HCT116 (cell line): ENCODE results near the gene IQGAP2. TPM values are rescaled to one million over a fixed set of nuclear protein-coding genes. Genes with fewer than 3 reads are reported as not detected.

Experiments used
- ATAC-seq: fragments of 200-7000 bp; cut with Tn5 transposase; 2 replicates; pipeline ENCODE4 v1.9.1; 2020; ENCODE audit warnings: mild to moderate bottlenecking, moderate library complexity
- BruUV-seq: library from RNA; stranded (reverse); fragments of 400-500 nt; replicated peaks from 2 replicates; lab custom pipeline; 2021; lab: Mats Ljungman, UMichigan
- CTCF ChIA-PET: fragments of 300-600 bp; sonication (Branson Sonifier 250); formaldehyde crosslinking; loops from one replicate; lab custom pipeline; 2021; ENCODE audit warnings: antibody characterized with exemption; lab: Charles Lee
- POLR2A ChIA-PET: fragments of 300-600, 350-600 bp; sonication (Branson Sonifier 250); formaldehyde crosslinking; loops from one replicate; lab custom pipeline; 2021; ENCODE audit warnings: antibody characterized with exemption; lab: Charles Lee
- RAD21 ChIA-PET, 2 experiments: fragments of 300-600 bp; sonication (Branson Sonifier 250); formaldehyde crosslinking; loops; one replicate each; lab custom pipeline; 2023; ENCODE audit warnings: low total read pairs in 2 of 2; ENCODE audit not compliant: uncharacterized antibody in 2 of 2, unreplicated experiment in 2 of 2, low non-redundant PET in 1 of 2; lab: Charles Lee
- DNase-seq: peaks from one replicate; pipeline ENCODE4 v3.0.0-alpha.2; 2010; ENCODE audit warnings: low read depth, low spot score
- H2AFZ ChIP-seq: fragments of 200-600 bp; shearing (Covaris generic), sonication (generic); 2 replicates; pipeline ENCODE4 v1.6.1; 2017; ENCODE audit warnings: low read depth, mixed run types, mixed read lengths, antibody characterized with exemption, low read length; ENCODE audit not compliant: poor library complexity, severe bottlenecking
- H3K27ac ChIP-seq: 2 replicates; pipeline ENCODE4 v1.5.1; 2012; ENCODE audit warnings: low read depth, low read length
- H3K27me3 ChIP-seq: fragments of 200-600 bp; sonication (generic); 2 replicates; pipeline ENCODE4 v1.6.1; 2016; ENCODE audit warnings: mixed run types, low read length, mixed read lengths; ENCODE audit not compliant: insufficient read depth
- H3K36me3 ChIP-seq, 2 experiments: fragments of 200-500 bp in 1 of 2; fragments of 200-600 bp in 1 of 2; sonication (Bioruptor generic) in 1 of 2; sonication (generic) in 1 of 2; 2 replicates each; pipeline versions ENCODE4 v1.5.1 to v1.6.1; 2014 to 2016; ENCODE audit warnings: low read length in 2 of 2, inconsistent platforms in 1 of 2, mixed read lengths in 1 of 2, mixed run types in 1 of 2; ENCODE audit not compliant: insufficient read depth in 2 of 2, control insufficient read depth in 1 of 2
- H3K4me1 ChIP-seq, 2 experiments: fragments of 200-600 bp in 1 of 2; sonication (generic) in 1 of 2; 2 replicates each; pipeline versions ENCODE4 v1.5.1 to v1.6.1; 2012 to 2017; ENCODE audit warnings: low read length in 2 of 2, inconsistent platforms in 1 of 2, mild to moderate bottlenecking in 1 of 2, mixed read lengths in 1 of 2, mixed run types in 1 of 2, moderate library complexity in 1 of 2; ENCODE audit not compliant: insufficient read depth in 2 of 2, control insufficient read depth in 1 of 2
- H3K4me2 ChIP-seq: fragments of 200-600 bp; sonication (generic); 2 replicates; pipeline ENCODE4 v1.6.1; 2017; ENCODE audit warnings: mixed run types, low read length, mixed read lengths
- H3K4me3 ChIP-seq, 2 experiments: fragments of 200-600 bp in 1 of 2; sonication (generic) in 1 of 2; replicated peaks in 1 of 2; 2 replicates each; pipeline ENCODE4 v1.5.1; 2011 to 2016; ENCODE audit warnings: low read length in 2 of 2, control low read depth in 1 of 2, low read depth in 1 of 2, mild to moderate bottlenecking in 1 of 2, mixed read lengths in 1 of 2, mixed run types in 1 of 2
- H3K79me2 ChIP-seq: fragments of 200-600 bp; sonication (generic); 2 replicates; pipeline ENCODE4 v1.6.1; 2017; ENCODE audit warnings: mild to moderate bottlenecking, mixed run types, low read length, moderate library complexity, mixed read lengths; ENCODE audit not compliant: insufficient read depth
- H3K9ac ChIP-seq: fragments of 200-600 bp; sonication (generic); 2 replicates; pipeline ENCODE4 v1.6.1; 2016; ENCODE audit warnings: low read length, mixed read lengths
- H3K9me2 ChIP-seq: fragments of 200-600 bp; sonication (generic), shearing (Covaris generic); 2 replicates; pipeline ENCODE4 v1.6.1; 2017; ENCODE audit warnings: mixed run types, mild to moderate bottlenecking, moderate library complexity; ENCODE audit not compliant: insufficient read depth
- H3K9me3 ChIP-seq, 2 experiments: fragments of 200-500 bp in 1 of 2; fragments of 200-600 bp in 1 of 2; sonication (Bioruptor generic) in 1 of 2; sonication (generic) in 1 of 2; 2 replicates each; pipeline ENCODE4 v1.6.1; 2014 to 2017; ENCODE audit warnings: low read length in 2 of 2, mixed read lengths in 2 of 2, inconsistent platforms in 1 of 2, low read depth in 1 of 2, mild to moderate bottlenecking in 1 of 2, mixed run types in 1 of 2, moderate library complexity in 1 of 2; ENCODE audit not compliant: control insufficient read depth in 1 of 2, insufficient read depth in 1 of 2
- H4K20me1 ChIP-seq: fragments of 200-600 bp; sonication (generic), shearing (Covaris generic); 2 replicates; pipeline ENCODE4 v1.6.1; 2017; ENCODE audit warnings: mixed run types, mild to moderate bottlenecking, moderate library complexity; ENCODE audit not compliant: insufficient read depth
- CEBPB ChIP-seq: IDR thresholded peaks from 2 replicates; pipeline ENCODE4 v1.6.1; 2012; ENCODE audit warnings: low read depth
- EZH2 ChIP-seq: fragments of 200-600 bp; sonication (generic); IDR thresholded peaks from 2 replicates; pipeline ENCODE4 v1.6.1; 2017; ENCODE audit warnings: antibody characterized with exemption, mixed run types
- FOSL1 ChIP-seq: IDR thresholded peaks from 2 replicates; pipeline ENCODE4 v1.6.1; 2012; ENCODE audit warnings: low read depth
- POLR2A ChIP-seq: IDR thresholded peaks from 2 replicates; pipeline ENCODE4 v1.7.0; 2011; ENCODE audit warnings: borderline replicate concordance; ENCODE audit not compliant: insufficient read depth, insufficient read length; ENCODE audit errors: extremely low read depth
- RAD21 ChIP-seq: IDR thresholded peaks from 2 replicates; pipeline ENCODE4 v1.6.1; 2012; ENCODE audit warnings: low read depth, mild to moderate bottlenecking
- SP1 ChIP-seq: IDR thresholded peaks from 2 replicates; pipeline ENCODE4 v1.6.1; 2012; ENCODE audit warnings: low read depth
- SRF ChIP-seq: IDR thresholded peaks from 2 replicates; pipeline ENCODE4 v1.6.1; 2012; ENCODE audit warnings: low read depth
- TCF7L2 ChIP-seq: IDR thresholded peaks from 2 replicates; pipeline ENCODE4 v1.7.0; 2011; ENCODE audit warnings: borderline replicate concordance, inconsistent platforms; ENCODE audit not compliant: insufficient read depth, insufficient read length; ENCODE audit errors: extremely low read depth
- ZNF274 ChIP-seq: fragments of 200-500 bp; sonication (Bioruptor generic); IDR thresholded peaks from 2 replicates; pipeline ENCODE4 v1.6.1; 2014; ENCODE audit warnings: mild to moderate bottlenecking, low read depth, low read length, inconsistent platforms
- intact Hi-C: fragments of 100-400 bp; cut with micrococcal nuclease; formaldehyde crosslinking; loops from 2 replicates; pipeline ENCODE4 v1.10.0; 2022
- total RNA-seq: library from RNA; stranded (reverse); gene quantifications from one replicate; pipeline ENCODE4 v1.2.1, GENCODE V29; 2021; ENCODE audit not compliant: unreplicated experiment
- TF ChIP-seq, protein P1 (sequence below): IDR thresholded peaks from 2 replicates; pipeline ENCODE4 v1.6.1; 2012

The IQGAP2 gene
- total RNA-seq, 1 experiment from 2014 or later, result 2.0 TPM

DNA sequence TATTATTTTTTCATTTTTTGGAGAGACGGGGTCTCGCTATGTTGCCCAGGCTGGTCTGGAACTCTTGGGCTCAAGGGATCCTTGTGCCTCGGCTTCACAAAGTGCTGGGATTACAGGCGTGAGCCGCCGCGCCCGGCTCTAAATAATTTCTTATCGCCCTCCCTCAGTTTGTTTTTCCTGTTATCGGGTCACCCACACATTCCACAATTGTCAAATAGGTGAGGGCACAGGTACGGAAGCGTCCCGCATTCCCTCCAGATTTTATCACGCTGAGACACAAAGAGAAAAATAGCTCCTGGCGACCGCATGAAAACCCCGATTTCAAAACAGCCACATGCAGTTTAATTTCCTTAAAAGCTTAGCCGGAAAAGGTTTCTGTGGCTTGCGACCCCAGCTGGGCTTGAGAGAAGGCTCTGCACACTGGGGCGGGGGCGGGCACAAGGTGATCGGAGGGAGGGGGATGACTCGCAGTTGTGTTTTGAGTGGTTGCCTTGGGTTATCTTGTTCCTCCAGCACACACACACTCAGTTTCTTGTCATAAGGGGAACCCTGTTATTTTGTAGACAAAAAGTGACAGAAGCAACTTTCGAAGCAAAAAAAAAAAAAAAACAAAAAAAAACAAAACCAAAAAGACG is 717 bp upstream of the IQGAP2 start:
- CTCF ChIA-PET, result interaction anchor here (0.5 to 1.0 kb wide), 3 partner anchors 13 to 515 kb away, joined by 3 to 4 read pairs (median 4); no protein-coding TSS in a partner anchor
- TF ChIP-seq SRF, result no peak
- no peak for TF ChIP-seq CEBPB
- TF ChIP-seq POLR2A, result no peak
- no peak for TF ChIP-seq ZNF274
- TF ChIP-seq EZH2, result no peak
- TF ChIP-seq SP1, result no peak
- no peak for TF ChIP-seq FOSL1
- TF ChIP-seq TCF7L2, result no peak
- TF ChIP-seq, protein P1, sequence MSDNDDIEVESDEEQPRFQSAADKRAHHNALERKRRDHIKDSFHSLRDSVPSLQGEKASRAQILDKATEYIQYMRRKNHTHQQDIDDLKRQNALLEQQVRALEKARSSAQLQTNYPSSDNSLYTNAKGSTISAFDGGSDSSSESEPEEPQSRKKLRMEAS, result no peak
- TF ChIP-seq RAD21, result no peak
- H2AFZ ChIP-seq, result peak overlapping the region; percentile 94

More for the DNA sequence above, 717 bp upstream of the IQGAP2 start:
- H3K27ac ChIP-seq, result no peak overlapping the region; the same call in 1 of the 2 replicates
- no peaks in the 10 kb centered on the region for H3K79me2 ChIP-seq
- intact Hi-C loops, result loop anchor here (2.0 kb wide), 1 partner anchor 142 kb away; no protein-coding TSS in a partner anchor
- ATAC-seq, result peak; percentile 28; the same call in 1 of the 2 replicates
- H3K4me1 ChIP-seq, result peaks cover 5 to 19% of the 10 kb centered on the region in 2 experiments; a peak in 2 of 4 replicates
- peak overlapping the region; percentile 52 to 66 for H3K4me3 ChIP-seq
- DNase-seq, result no peak
- H3K9me2 ChIP-seq, result no peaks in the 10 kb centered on the region
- peak overlapping the region; percentile 41 for H3K9ac ChIP-seq
- RAD21 ChIA-PET, result no interaction called here
- no peaks in the 10 kb centered on the region for H3K9me3 ChIP-seq
- H4K20me1 ChIP-seq, result no peaks in the 10 kb centered on the region
- peaks cover 14% of the 10 kb centered on the region; the same call in 1 of the 2 replicates for H3K27me3 ChIP-seq
- H3K36me3 ChIP-seq, result no peaks in the 10 kb centered on the region
- BruUV-seq, result no TSS peak
- POLR2A ChIA-PET, result interaction anchor here (0.7 kb wide), 1 partner anchor 76 kb away, joined by 4 read pairs; no protein-coding TSS in a partner anchor
- H3K4me2 ChIP-seq, result peak overlapping the region; percentile 99
